VCaP (cell line): Measurements from ENCODE around the gene ADD2.

Experiments used
- H3K27ac ChIP-seq: fragments of 450-650 bp; 2 replicates; pipeline ENCODE4 v1.5.1; 2017
- TF ChIP-seq, protein P1 (sequence below): fragments of 450-650 bp; conservative IDR thresholded peaks from 2 replicates; pipeline ENCODE4 v1.5.1; 2017; ENCODE audit warnings: mild to moderate bottlenecking, moderate library complexity

ADD2 gene

DNA sequence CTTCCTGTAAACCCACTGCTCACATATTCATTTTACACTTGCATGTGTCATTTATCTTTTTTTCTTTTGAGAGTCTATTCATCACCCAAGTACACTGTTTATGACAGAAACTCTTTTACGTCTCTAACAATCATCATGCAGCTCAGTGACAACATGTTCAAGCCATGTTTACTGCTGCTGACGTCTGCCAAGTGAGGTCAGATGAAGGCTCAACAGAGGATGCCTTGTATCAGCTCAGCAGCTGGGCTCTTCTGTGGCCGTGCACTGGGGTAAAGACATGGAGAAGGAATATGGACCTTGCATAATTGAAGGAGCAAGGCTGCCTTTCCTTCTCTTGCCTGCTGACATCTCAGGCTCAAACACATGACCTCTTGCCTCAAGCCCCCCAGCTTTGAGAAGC, 99.6 kb downstream of the ADD2 start:
- TF ChIP-seq, protein P1, sequence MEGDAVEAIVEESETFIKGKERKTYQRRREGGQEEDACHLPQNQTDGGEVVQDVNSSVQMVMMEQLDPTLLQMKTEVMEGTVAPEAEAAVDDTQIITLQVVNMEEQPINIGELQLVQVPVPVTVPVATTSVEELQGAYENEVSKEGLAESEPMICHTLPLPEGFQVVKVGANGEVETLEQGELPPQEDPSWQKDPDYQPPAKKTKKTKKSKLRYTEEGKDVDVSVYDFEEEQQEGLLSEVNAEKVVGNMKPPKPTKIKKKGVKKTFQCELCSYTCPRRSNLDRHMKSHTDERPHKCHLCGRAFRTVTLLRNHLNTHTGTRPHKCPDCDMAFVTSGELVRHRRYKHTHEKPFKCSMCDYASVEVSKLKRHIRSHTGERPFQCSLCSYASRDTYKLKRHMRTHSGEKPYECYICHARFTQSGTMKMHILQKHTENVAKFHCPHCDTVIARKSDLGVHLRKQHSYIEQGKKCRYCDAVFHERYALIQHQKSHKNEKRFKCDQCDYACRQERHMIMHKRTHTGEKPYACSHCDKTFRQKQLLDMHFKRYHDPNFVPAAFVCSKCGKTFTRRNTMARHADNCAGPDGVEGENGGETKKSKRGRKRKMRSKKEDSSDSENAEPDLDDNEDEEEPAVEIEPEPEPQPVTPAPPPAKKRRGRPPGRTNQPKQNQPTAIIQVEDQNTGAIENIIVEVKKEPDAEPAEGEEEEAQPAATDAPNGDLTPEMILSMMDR = no peak
- no peak overlapping the region for H3K27ac ChIP-seq

DNA sequence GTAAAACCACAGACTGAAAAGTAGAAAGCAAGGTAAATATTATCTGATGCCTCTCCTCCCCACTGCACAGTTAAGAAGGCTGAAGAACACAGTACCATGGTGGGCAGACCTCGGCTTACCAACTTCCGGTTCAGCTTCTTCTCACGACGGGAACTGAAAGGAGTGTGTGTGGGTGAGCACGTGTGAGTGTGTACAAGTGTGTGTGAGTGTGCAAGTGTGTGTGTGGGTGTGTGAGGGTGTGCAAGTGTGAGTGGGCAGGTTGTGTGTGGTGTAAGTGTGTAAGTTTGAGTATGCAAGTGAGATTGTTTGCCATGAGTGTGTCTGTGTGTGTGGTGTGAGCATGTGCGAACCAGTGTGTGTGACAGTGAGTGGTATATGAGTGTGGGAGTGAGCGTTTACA, 103.5 kb downstream of the ADD2 start:
- TF ChIP-seq, protein P1 = no peak
- H3K27ac ChIP-seq = no peak overlapping the region

DNA sequence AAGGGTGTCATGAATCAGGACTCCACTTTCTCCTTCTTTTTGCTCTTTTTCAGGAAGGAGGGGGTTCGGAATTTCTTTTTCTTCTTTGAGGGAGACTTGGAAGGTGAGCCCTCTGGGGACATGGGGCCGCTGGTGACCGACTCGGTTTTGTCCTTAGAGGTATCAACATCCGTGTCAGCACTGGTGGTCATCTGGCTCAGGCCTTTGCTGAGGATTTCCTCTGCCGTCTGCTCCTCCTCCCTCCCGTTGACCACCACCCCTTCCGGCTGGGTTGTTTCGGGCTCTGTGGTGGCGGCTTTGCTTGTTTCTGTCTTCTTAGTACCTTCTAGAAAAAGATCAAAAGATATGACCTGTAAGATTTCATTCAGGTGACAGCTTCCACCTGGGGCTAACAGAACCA, 104.6 kb downstream of the ADD2 start:
- TF ChIP-seq, protein P1 = no peak
- no peak overlapping the region for H3K27ac ChIP-seq

- no peak overlapping the region for H3K27ac ChIP-seq
- TF ChIP-seq, protein P1 = no peak
Measured at GRCh38 chr2:70659551-70659950, 108.4 kb downstream of the ADD2 start.

GRCh38 chr2:70658476-70658875, 109.5 kb downstream of the ADD2 start:
- TF ChIP-seq, protein P1 = no peak
- no peak overlapping the region for H3K27ac ChIP-seq

GRCh38 chr2:70657246-70657645, 110.8 kb downstream of the ADD2 start:
- H3K27ac ChIP-seq = no peak overlapping the region
- TF ChIP-seq, protein P1 = no peak

- TF ChIP-seq, protein P1 = no peak
- H3K27ac ChIP-seq = no peak overlapping the region
Measured at GRCh38 chr2:70656421-70657010, 111.5 kb downstream of the ADD2 start.

- TF ChIP-seq, protein P1 = no peak
- H3K27ac ChIP-seq = no peak overlapping the region
Measured at GRCh38 chr2:70655786-70656185, 112.2 kb downstream of the ADD2 start.
